Stimulated activated CD4-positive, alpha-beta T cell treated with anti-CD3 and anti-CD28 coated beads, Interleukin-1b, Interleukin-23, amount 100 ng/mL, for 48 hours (primary cell): ENCODE measurements around the gene SLC16A8.
"Not testable (repeated sequence)": the region's sequence is repeated elsewhere in the genome, so short reads cannot be mapped to it uniquely, and the experiment has no call there.

Experiments used
- DNase-seq: peaks from one replicate; pipeline ENCODE4 v3.0.0-alpha.2; 2020

The SLC16A8 gene

DNA sequence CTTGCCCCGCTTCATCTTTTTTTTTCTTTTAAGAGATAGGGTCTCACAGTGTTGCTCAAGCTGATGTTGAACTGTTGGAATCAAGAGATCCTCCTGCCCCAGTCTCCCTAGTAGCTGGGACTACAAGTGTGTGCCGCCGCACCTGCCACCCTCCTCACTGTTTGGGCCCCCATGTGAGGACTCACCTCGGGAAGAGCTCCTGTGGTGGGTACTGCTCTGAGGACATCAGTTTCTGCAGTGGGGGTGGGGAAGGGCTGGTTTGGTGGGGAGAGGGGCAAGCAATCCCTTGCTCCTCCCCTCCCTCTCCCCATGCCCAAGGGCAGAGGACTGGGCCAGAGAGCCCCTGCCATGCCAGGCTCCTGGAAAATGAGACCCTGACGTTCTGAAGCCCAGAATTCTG, 1.5 kb upstream of the SLC16A8 start:
- no peak for DNase-seq

DNA sequence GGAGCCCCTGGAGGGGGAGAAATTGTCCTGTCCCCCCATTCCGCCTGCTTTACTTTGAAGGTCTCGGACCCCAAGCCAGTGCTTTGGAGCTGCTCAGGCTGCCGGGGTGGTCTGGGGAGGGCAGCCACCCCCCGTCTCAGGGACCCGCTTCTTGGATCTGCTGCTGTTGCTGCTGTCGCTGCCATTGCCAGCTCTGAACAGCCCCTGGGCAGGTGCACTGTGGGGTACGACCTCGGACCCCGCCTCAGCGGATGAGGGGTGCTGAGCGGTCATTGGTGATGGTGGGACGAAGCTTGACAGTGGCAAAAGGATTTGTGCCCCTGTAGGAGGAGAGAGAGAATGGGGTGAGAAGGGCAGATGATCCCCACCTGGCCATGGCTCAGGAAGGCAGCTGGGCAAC, 1.1 kb upstream of the SLC16A8 start:
- no peak for DNase-seq

DNA sequence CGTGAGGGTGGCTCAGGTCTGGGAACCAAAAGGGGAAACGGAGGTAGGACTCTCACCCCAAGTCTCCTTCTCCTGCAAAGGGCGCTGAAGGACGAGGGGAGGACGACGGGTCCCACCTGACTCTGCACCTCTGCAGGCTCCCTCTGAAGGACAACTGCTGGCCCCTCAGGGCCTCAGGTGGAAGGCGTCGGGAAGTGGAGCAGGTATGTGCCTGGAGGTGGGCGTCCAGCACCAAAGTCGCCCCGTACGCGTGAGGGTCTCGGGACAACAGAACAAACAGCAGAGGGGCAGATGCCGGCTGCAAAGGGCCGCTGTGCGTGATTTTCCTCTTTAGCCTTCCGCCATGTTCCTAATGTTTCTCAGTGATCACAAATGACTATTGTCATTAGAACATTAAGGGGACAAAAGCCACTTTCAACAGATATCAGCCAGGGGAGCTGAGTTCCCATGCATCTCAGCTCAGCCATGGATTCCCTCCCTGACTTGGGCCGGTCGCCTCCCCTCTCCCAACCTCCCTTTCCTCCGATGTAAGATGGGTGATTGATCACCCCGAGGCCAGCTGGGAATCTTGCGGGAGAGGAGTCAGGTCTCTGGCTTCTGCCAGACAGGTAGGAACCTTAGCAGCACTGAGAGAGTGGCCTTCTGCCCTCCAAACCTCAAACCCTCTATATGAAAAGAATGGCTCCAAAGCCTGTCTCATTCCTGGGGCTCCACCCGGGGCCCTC, 836 bp downstream of the SLC16A8 start:
- DNase-seq = no peak

DNA sequence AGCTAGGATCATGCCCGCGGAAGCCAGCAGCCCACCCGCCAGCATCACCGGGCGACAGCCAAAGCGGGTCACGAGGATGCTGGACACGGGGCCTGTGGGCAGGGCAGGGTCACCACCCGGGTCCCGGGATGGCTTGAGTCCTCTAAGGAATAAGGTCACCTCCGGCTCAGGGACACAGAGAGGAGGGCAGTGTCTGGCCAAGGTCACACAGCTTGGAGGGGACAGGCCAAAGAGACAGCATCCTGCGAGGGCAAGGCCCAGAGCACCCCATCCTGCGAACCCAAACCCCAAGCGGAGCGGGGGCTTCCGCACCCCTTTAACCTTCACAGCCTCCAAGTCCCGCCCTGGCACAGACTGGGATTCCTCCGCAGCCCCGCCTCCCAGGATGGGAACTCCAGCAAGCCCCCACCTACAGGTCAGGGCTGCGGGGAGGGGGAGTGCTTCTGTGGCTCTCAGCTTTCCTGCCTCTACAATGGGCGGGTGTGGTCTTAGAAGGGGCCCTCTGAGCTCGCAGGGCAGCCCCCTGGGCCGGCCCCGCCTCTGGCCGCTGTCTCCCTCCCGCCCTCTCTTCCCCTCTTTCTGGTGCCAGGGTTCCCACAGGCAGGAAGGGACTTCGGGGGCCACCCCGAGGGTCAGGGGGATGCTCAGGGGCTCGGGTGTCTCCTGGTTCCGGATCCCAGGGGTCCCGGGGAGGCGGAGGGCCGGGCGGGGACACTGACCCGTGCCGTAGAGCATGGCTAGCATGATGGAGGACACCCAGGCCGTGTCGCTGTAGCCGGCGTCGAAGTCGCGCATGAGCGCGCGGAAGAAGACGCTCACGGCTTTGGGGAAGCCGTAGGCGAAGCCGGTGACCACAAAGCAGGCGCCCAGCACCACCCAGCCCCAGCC, 1.8 kb downstream of the SLC16A8 start:
- DNase-seq = no peak

DNA sequence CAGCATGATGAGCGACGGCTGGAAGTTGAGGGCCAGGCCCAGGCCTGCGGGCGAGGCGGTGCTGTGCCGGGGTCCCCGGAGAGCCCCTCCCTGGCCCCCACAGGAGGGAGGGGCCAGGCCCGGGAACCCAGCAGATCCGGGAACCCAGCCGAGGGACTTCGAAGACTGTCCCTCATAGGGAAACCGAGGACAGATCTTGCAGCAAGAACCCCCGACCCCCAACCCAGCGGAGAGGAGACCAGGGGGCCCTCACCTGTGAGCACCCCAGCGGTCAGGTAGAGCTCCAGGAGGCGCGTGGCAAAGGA, 2.4 kb downstream of the SLC16A8 start:
- DNase-seq = no peak

DNA sequence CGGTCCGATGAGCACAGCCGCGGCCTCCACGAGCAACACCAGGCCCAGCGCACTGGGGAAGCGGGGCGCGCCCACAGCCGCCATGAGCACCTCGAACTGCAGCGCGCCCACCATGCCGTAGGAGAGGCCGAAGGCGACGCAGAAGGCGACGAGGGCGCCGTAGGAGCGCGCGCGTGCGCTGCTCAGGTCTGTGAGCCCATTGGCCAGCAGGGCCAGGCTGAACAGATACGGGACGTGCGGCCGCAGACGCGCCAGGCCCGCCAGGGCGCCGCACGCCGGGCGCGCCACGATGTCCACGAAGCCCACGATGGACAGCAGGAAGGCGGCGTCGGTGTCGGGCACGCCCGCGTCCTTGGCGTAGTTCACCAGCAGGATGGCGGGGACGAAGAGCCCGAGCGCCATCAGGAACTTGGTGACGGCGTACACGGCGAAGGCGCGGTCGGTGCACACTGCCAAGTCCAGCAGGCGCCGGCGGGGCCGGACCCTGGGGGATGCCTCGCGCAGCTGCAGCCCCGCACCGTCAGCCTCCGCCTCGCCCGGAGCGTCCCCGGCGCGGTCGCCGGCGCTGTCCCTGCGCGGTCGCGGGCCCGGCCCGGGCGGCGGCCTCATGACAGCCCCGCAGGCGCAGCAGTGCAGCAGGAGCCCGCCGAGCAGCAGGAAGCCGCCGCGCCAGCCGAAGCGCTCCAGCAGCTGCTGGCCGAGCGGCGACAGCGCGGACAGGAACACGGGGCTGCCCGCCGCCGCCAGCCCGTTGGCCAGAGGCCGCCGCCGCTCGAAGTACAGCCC, 2.9 kb downstream of the SLC16A8 start:
- DNase-seq = no peak

DNA sequence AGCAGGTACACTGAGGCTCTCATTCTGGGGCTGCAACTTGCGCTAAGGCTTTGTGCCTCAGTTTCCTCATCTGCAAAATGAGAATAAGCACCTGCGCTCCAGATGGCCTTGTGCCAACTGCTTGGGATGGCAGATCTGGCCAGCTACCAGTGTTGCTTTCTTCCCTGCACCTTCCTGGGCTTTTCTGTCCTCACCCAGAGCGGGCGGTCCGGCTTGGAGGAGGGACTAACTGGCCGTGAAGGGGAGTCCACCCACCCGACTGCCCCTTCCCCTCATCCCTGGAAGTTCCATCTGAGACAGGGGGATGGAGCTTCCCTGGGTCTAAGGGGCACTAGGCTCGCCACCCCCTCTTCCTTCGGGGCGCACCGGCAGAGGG, 3.5 kb downstream of the SLC16A8 start:
- no peak for DNase-seq

DNA sequence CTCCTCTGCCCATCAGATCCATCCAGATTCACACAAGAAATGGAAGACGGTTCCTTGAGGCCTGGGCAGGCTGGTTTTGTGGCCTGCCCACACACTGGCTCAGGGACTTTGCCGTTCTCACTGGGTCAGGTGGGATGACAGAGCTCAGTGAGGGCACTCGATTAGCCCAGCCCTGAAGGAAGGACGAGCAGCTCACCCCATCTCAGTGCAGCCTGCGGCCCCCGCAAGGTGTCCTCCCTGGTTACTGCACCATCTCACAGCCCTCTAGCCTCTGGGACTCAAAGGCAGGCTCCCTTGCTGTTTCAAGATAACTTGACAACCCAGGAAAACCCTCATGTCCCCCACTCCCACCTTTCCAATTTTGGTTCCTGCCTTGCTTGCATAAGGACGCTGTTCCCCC, 4.2 kb downstream of the SLC16A8 start:
- DNase-seq = no peak

DNA sequence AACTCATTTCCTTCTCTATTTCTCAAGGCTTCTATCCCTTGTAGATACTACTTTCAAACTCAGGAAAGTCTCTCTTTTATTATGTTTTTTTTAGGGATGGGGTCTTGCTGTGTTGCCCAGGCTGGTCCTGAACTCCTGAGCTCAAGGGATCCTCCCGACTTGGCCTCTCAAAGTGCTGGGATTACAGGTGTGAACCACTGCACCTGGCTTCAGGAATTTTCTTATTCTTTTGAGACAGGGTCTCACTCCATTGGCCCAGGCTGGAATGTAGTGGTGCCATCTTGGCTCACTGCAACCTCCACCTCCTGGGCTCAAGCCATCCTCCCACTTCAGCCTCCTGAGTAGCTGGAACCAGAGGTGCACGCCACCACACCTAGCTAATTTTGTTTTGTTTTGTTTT, 4.8 kb downstream of the SLC16A8 start:
- DNase-seq = not testable (repeated sequence)

DNA sequence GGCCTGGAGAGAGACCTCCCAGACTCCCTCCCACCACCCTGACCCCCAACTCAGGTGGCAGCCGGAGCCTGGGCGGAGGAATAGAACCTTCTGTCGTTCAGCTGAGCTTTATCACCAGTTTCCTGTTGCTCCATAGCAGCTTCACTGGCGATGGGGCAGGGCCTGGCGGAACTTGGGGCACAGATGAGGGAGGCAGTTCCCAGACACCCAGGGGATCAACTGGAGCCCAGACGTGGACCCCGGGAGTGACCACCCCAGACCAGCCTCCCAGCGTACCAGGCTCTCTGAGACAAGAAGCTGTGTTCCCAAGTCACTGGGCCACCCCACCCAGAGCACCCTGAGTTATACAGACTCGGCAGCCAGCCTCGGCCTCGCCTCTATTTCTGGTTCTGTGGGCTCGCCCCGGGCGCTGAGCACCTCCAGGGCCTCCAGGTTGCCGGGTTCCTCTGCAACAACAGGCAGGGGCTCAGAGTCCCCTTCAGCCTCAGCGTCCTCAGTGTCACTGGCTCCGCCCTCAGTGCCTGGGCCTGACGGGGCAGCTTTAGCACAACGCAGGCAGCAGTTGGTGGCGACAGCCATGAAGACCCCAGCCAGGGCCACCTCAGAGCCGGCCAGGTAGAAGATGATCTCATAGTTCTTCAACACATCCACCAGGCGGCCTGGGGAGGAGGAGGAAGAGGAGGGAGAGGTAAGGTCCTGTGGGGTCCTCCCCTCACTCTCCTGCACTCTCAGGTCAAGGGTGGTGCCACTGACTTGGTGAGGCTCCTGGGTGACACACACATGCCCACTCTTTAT, 5.7 kb downstream of the SLC16A8 start:
- no peak for DNase-seq

DNA sequence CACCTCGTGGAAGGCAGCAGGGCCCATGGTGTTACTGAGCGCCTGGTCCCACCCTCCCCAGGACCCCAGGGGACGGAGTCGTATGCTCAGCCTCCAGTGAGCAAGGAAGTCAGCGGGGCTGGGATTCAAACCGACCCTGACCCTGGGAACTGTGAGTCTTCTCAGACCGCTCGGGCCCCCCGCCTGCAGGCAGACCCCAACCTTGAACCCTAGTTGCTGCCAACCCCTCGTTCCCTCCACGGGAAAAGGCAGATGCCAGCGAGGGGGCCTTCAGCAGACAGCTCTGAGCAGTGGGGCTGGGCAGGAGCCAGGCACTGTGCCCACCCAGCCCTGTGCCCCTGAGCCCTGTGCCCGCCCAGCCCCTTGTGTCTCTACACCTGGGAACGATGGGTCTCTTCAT, 6.4 kb downstream of the SLC16A8 start:
- no peak for DNase-seq

DNA sequence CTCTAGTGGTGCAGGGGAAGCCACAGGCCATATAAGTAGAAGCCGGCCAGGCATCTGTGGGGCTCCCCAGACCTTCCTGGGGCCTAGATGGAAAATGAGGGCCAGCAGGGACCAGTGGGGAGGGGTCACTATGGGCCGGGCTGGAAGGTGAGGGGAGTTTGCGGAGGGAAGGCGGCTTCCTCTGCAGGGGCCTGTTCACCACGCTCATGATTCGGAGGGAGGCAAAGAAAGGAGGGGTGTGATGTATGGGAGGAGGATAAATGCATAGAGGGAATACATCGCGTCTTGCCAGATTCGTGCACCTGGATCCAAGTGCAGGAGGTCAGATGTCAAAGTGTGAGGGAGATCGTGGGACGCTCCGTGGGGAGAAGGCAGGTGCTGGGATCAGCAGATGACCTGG, 6.9 kb downstream of the SLC16A8 start:
- DNase-seq = no peak

DNA sequence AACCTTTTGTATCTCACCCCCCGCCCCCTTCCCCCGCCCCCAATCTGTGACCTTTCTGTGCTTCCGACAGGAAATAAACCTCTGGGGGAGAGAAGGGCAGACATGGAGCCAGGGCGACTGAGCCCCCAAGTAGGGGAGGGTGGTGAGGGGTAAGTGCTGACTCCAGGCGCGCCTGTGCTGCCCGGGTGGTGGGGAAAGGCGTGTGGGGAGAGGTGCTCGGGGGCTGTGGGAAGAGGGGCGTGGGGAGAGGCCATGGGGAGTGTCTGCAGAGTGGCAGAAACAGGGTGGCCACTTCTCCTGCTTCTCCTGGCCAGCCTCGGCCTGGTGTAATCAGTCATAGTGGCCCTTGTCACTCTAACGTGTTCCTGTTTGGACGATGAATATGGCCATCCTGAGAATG, 8.0 kb downstream of the SLC16A8 start:
- no peak for DNase-seq

DNA sequence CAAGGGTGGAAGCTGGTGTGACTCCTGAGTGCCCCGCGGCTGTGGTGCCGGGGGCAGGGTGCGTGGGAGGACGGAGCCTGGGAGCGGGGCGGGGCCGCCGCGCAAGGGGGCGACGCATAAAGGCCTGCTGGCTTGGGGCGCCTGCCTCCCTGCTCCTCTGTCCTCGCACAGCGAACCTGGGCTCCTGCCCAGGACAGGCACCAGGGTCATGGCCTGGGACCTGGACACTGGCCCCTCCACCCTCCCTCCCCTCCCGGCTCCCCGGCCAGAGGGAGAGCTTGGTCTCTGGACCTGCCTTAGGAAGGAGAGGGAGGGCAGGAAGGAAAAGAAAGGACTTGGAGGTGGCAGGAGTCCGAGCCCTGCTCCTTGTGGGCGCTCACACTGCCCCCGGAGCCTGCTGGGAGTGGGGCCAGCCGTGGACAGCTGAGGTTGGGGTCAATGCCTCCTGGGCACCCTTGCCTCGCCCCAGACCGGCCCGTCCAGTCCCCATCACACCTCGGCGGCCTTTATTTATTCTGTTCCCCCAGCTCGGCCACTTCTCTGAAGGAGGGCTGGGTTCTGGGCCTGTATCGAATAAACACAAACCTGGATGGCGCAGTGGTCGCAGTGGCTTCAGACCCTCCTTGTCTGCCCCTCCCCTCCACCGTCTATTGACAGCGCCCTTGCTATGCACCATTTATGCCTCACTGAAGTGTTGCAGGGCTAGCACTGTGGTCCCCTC, 8.7 kb downstream of the SLC16A8 start:
- no peak for DNase-seq

DNA sequence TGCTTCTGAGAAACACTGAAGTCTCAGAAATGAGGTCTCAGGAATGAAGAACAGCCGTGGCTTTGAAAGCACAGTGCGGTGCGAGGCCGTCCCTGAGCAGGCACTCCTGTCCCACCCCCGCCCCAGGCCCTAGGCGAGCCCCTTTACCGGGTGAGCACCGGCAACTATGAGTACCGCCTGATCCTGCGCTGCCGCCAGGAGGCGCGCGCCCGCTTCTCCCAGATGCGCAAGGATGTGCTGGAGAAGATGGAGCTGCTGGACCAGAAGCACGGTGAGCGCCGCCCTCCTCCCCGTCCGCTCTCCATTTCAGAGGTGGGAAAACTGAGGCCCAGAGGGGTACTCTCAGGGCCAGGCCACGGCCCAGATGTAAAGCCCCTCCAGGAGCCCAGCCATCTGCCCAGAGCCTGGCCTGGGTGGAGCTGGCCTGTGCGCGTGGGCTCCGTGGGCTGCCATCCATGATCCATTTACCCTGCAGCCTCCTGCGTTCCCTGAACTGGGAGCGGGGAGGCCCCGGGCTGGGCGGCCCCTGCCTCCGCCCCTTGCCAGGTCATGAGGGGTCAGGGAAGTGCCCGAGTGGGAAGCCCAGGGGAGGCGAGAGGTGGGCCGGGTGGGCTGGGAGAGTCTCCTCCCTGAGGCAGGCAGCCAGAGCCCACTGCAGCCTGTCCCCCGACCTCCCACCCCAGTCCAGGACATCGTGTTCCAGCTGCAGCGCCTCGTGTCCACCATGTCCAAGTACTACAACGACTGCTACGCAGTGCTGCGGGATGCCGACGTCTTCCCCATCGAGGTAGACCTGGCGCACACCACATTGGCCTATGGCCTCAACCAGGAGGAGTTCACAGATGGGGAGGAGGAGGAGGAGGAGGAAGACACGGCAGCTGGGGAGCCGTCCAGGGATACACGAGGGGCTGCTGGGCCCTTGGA, 9.5 kb downstream of the SLC16A8 start:
- no peak for DNase-seq

DNA sequence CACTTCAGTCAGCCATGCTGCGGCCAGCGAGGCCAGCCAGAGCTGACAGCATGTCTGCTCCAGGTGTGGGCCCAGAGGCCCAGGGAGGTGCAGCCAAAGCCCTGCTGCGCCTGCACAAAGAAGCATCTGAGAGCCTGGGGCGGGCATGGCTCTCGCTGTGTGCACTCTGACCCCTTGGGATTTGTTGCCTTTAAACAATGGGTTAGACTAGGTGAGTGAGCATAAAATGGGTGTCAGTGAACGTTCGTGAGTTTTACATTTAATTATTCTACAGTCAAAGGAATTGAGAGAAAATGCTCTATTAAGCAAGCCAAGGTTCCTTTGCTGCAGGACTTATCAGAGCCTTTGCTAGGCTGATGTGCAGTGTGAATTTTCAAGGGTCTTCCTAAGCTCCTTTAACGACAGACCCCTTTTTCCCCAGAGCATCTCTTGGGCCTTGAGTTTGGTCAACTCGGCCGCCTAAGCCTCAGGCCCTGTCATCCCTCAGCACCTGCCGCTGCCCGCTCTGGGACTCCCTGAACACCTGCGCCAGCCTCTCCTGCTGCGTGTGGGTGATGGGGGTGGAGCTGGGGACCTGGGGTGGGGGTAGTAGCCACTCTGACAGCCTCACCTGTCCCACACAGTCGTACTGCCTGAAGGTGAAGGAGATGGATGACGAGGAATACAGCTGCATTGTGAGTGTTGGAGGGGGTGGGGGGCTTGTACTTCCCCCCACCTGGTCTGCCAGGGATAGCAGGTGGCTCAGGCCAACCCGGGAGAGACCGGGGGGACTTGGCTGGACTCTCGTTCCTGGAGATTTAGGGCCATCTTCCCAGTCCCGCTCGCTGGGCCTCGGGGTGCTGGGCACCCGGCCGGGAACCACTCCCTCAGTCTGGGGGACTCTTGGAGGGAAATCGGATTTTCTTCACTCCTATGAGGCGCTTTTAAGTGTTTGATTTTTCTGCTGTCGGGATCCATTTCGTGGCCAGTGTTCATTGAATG, 10.5 kb downstream of the SLC16A8 start:
- no peak for DNase-seq

DNA sequence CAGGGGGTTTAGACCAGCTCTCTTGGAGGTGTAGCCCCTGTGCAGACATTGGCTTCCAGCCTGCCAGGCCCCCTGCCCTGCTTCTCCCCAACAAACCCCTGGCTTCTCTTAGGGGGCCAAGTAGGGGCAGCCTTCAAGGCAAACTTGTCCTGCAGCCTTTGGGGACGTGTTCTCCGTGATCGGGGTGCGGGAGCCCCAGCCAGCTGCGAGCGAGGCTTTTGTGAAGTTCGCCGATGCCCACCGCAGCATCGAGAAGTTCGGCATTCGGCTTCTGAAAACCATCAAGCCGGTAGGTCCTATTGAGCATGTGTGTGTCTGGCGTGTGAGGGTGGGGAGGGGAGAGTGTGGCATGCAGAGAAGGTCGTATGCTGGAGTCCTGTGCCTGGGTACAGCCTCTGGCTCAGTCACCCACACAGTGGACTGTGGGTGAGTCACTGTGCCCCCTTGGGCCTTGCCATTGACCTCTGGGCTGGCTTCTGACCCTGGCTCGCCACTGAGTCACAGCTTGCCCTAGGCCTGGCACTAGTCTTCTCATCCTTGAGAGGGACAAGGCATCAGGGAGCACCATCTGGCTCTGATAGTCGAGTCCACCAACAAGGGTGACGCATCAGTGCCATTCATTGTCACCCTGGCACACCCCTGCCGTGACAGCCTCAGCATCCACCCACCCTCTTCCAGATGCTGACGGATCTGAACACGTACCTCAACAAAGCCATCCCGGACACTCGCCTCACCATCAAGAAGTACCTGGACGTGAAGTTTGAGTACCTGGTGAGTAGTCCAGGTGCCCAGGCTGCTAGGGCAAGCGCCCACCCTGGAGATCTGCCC, 11.4 kb downstream of the SLC16A8 start:
- no peak for DNase-seq

DNA sequence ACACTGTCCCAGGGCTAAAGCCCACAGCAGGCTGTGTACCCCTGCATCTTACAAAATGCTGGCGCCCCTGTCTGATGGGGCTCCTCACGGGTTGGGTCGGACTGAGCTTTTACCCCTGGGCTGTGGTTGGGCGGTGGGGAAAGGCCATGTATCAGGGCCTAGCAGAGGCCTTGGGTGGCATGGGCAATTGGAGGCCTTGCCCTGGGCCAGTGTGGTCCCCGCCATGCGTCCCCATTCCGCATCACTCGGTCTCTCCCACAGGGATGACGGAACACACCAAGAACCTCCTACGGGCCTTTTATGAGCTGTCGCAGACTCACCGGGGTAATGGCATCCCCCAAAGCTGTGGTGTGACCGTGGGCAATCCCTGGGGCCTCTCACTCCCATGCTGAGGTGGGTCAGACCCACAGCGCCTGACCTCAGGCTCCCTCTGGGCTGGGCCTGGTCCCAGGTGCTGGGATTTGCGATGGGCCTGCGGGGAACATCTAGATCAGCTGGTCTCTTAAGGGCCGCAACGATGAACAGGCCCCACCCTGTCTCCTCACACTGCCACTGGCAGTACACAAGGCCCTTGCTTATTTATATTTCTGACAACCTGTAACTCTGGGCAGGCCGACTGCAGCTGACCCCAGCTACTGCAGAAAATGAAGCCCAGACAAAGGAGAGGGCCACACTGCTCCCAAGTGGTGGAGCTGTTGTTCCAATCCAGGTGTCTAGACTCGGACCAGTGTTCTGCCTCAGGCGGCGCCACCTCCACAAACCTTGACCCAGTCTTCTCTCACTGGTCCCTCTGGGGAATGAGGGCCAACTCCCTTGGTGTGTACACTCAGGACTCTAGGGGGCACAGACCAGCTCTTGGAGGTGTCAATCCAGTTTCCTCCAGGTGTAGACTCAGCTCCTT, 12.3 kb downstream of the SLC16A8 start:
- DNase-seq = no peak
